ENCODE measurements around the gene SPSB1.

The SPSB1 gene

GRCh38 chr1:9260059-9260766, 32.5 kb upstream of the SPSB1 start:
- DNase-seq, result no peak

GRCh38 chr1:9261496-9261895, 31.2 kb upstream of the SPSB1 start:
- no peak for DNase-seq

GRCh38 chr1:9262096-9262986, 30.4 kb upstream of the SPSB1 start:
- no peak for DNase-seq

GRCh38 chr1:9263276-9263855, 29.3 kb upstream of the SPSB1 start:
- DNase-seq, result no peak

- DNase-seq, result no peak
These were observed 28.5 kb upstream of the SPSB1 start for GRCh38 chr1:9263984-9264872.

GRCh38 chr1:9265037-9265436, 27.7 kb upstream of the SPSB1 start:
- DNase-seq, result no peak

- no peak for DNase-seq
These were observed 26.7 kb upstream of the SPSB1 start for GRCh38 chr1:9265968-9266367.

GRCh38 chr1:9267352-9267686, 25.4 kb upstream of the SPSB1 start:
- no peak for DNase-seq

GRCh38 chr1:9267827-9268581, 24.7 kb upstream of the SPSB1 start:
- no peak for DNase-seq

- no peak for DNase-seq
These were observed 23.6 kb upstream of the SPSB1 start for GRCh38 chr1:9269078-9269501.

- no peak for DNase-seq
These were observed 23.0 kb upstream of the SPSB1 start for GRCh38 chr1:9269721-9270120.

GRCh38 chr1:9270290-9270883, 22.3 kb upstream of the SPSB1 start:
- no peak for DNase-seq

- no peak for DNase-seq
These were observed 21.4 kb upstream of the SPSB1 start for GRCh38 chr1:9271283-9271682.

GRCh38 chr1:9271861-9272595, 20.7 kb upstream of the SPSB1 start:
- no peak for DNase-seq

- DNase-seq, result no peak
These were observed 19.5 kb upstream of the SPSB1 start for GRCh38 chr1:9273177-9273576.

GRCh38 chr1:9275161-9275560, 17.5 kb upstream of the SPSB1 start:
- no peak for DNase-seq

GRCh38 chr1:9275567-9276034, 17.1 kb upstream of the SPSB1 start:
- DNase-seq, result no peak

- DNase-seq, result no peak
These were observed 14.6 kb upstream of the SPSB1 start for GRCh38 chr1:9278116-9278515.

- DNase-seq, result no peak
These were observed 14.0 kb upstream of the SPSB1 start for GRCh38 chr1:9278585-9279153.

GRCh38 chr1:9279172-9279840, 13.4 kb upstream of the SPSB1 start:
- no peak for DNase-seq

Measured in Kasumi-1 (cell line).